B cell (primary cell): ENCODE results near the gene NUCB2. TPM values are rescaled to one million over a fixed set of nuclear protein-coding genes. Genes with fewer than 3 reads are reported as not detected.

Source experiments
- ATAC-seq: fragments of 200-7000 bp; cut with Tn5 transposase; one replicate; pipeline ENCODE4 v1.10.0; 2021; ENCODE audit warnings: low read depth, mild to moderate bottlenecking, moderate number of reproducible peaks, moderate library complexity
- CTCF ChIA-PET: fragments of 350-600 bp; sonication (Branson Sonifier 250); formaldehyde crosslinking; loops from one replicate; lab custom pipeline; 2021; ENCODE audit warnings: antibody characterized with exemption, inconsistent platforms; lab: Charles Lee
- POLR2A ChIA-PET: fragments of 350-600 bp; sonication (Branson Sonifier 250); formaldehyde crosslinking; loops from one replicate; lab custom pipeline; 2021; ENCODE audit warnings: antibody characterized with exemption; lab: Charles Lee
- DNase-seq: peaks from one replicate; pipeline ENCODE4 v3.0.0; 2013
- H2AFZ ChIP-seq: 2 replicates; pipeline ENCODE4 v1.6.1; 2012; ENCODE audit warnings: mild to moderate bottlenecking, low read depth, low read length; ENCODE audit not compliant: insufficient read depth, poor library complexity, severe bottlenecking
- H3K27ac ChIP-seq, 2 donors: 1 replicate in 1 of 2; 2 replicates in 1 of 2; pipeline ENCODE4 v1.5.1; 2012 to 2013; ENCODE audit warnings: low read length in 2 of 2, mild to moderate bottlenecking in 2 of 2, moderate library complexity in 1 of 2
- H3K27me3 ChIP-seq, 4 experiments: fragments of 200-600 bp in 1 of 4; sonication (generic) in 1 of 4; replicated peaks in 1 of 4; 1 replicate in 2 of 4; 2 replicates in 2 of 4; pipeline versions ENCODE4 v1.6.1 to v1.7.0; 2013 to 2016; ENCODE audit warnings: low read length in 3 of 4, mild to moderate bottlenecking in 2 of 4, mixed read lengths in 1 of 4, moderate library complexity in 1 of 4; ENCODE audit not compliant: insufficient read depth in 4 of 4, control insufficient read depth in 3 of 4; ENCODE audit errors: control extremely low read depth in 1 of 4
- H3K36me3 ChIP-seq, 2 experiments: replicated peaks in 1 of 2; 1 replicate in 1 of 2; 2 replicates in 1 of 2; pipeline versions ENCODE4 v1.6.1 to v1.7.1; 2013; ENCODE audit warnings: low read length in 1 of 2; ENCODE audit not compliant: insufficient read depth in 2 of 2, control insufficient read depth in 1 of 2; ENCODE audit errors: control extremely low read depth in 1 of 2, extremely low read depth in 1 of 2
- H3K4me1 ChIP-seq, 2 donors: fragments of 200-600 bp in 1 of 2; sonication (generic) in 1 of 2; 1 replicate in 1 of 2; 2 replicates in 1 of 2; pipeline versions ENCODE4 v1.5.1 to v1.6.1; 2013 to 2017; ENCODE audit warnings: low read length in 2 of 2; ENCODE audit not compliant: control insufficient read depth in 2 of 2, insufficient read depth in 2 of 2
- H3K4me2 ChIP-seq: replicated peaks from 2 replicates; pipeline ENCODE3; 2012; ENCODE audit warnings: mild to moderate bottlenecking, low read depth, low read length; ENCODE audit not compliant: poor library complexity, severe bottlenecking
- H3K4me3 ChIP-seq, 5 experiments: fragments of 200-600 bp in 1 of 5; sonication (generic) in 1 of 5; 1 replicate in 3 of 5; 2 replicates in 2 of 5; pipeline versions ENCODE4 v1.5.1 to v1.7.0; 2011 to 2016; ENCODE audit warnings: low read length in 4 of 5, mild to moderate bottlenecking in 4 of 5, low read depth in 2 of 5, control low read depth in 1 of 5, moderate library complexity in 1 of 5; ENCODE audit not compliant: insufficient read depth in 1 of 5; ENCODE audit errors: control extremely low read depth in 1 of 5, extremely low read depth in 1 of 5
- H3K79me2 ChIP-seq: fragments of 200-600 bp; sonication (generic); one replicate; pipeline ENCODE4 v1.6.0; 2016; ENCODE audit warnings: low read length; ENCODE audit not compliant: control insufficient read depth, insufficient read depth
- H3K9ac ChIP-seq: fragments of 200-600 bp; sonication (generic); 2 replicates; pipeline ENCODE4 v1.6.1; 2017; ENCODE audit warnings: mild to moderate bottlenecking, low read length, moderate library complexity
- H3K9me3 ChIP-seq, 3 donors: one replicate each; pipeline versions ENCODE4 v1.6.1 to v1.7.1; 2013; ENCODE audit warnings: low read length in 2 of 3; ENCODE audit not compliant: control insufficient read depth in 2 of 3, insufficient read depth in 1 of 3; ENCODE audit errors: control extremely low read depth in 1 of 3
- H4K20me1 ChIP-seq: 2 replicates; pipeline ENCODE4 v1.6.0; 2012; ENCODE audit warnings: mild to moderate bottlenecking, low read length; ENCODE audit not compliant: insufficient read depth, control insufficient read depth, poor library complexity, severe bottlenecking
- H3K27ac Mint-ChIP-seq: one replicate; pipeline ENCODE4 v1.8.0; 2021; ENCODE audit warnings: mixed read lengths
- H3K27me3 Mint-ChIP-seq: one replicate; pipeline ENCODE4 v1.8.0; 2021; ENCODE audit warnings: mixed read lengths
- H3K4me1 Mint-ChIP-seq: one replicate; pipeline ENCODE4 v1.8.0; 2021; ENCODE audit warnings: mixed read lengths
- H3K4me3 Mint-ChIP-seq: one replicate; pipeline ENCODE4 v1.8.0; 2021; ENCODE audit warnings: mixed read lengths
- H3K9me3 Mint-ChIP-seq: one replicate; pipeline ENCODE4 v1.8.0; 2022; ENCODE audit warnings: mixed read lengths; ENCODE audit not compliant: insufficient read depth
- EZH2 ChIP-seq: IDR thresholded peaks from 2 replicates; pipeline ENCODE4 v1.6.1; 2012; ENCODE audit warnings: borderline replicate concordance, low read depth, mild to moderate bottlenecking, moderate library complexity, low read length; ENCODE audit not compliant: insufficient read depth, poor library complexity, severe bottlenecking
- WGBS: methylation state at CpG from one replicate; pipeline ENCODE4 v1.1.5; 2013; ENCODE audit warnings: missing lambda C conversion rate; ENCODE audit not compliant: insufficient coverage; 5-methylcytosine and 5-hydroxymethylcytosine counted together
- intact Hi-C: fragments of 100-400 bp; cut with micrococcal nuclease; formaldehyde crosslinking; loops from one replicate; pipeline ENCODE4 v1.10.0; 2022
- polyA plus RNA-seq: library from polyadenylated mRNA; depleted of rRNA; stranded (reverse); fragments of >200 nt; gene quantifications from 2 replicates; pipeline ENCODE4 v1.2.3, GENCODE V29; 2012
- total RNA-seq, 2 donors: library from RNA; stranded (reverse); fragments of 120-200 nt in 1 of 2; gene quantifications; 1 replicate in 1 of 2; 2 replicates in 1 of 2; pipeline versions ENCODE4 v1.2.3 to v1.2.4, GENCODE V29; 2013 to 2022
- TF ChIP-seq, protein P1 (sequence below): fragments of 200-600 bp; IDR thresholded peaks from one replicate; pipeline ENCODE4 v1.8.0; 2022; ENCODE audit warnings: antibody characterized with exemption, mild to moderate bottlenecking

Gene NUCB2
- total and polyA plus RNA-seq, 2 donors (not counting 1 experiment from before 2014, with no cell fraction given), result 1.8 to 6.8 TPM

DNA sequence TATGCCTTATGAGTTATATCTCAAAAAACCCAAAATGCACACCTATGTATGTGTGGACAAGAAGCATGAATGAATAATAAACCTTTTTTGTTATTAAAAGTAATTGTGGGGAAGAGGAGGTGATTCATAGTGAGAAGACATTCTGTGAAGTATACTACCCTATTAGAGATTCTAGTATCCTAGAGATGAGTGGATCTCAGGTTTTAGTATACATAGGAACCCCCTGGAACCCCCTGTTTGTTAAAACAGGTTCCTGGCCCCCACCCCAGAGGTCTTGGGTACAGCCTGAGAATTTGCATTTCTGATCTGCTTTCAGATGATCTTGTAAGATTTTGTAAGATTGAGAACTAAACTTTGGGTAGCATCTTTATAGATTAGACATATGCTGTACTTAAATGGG, 17.5 kb downstream of the NUCB2 start:
- DNase-seq (no peak), ATAC-seq (no peak)
- intact Hi-C loops, result no loop called here
- H3K27ac ChIP-seq, result no peak overlapping the region
- H3K4me3 Mint-ChIP-seq, result no peak overlapping the region
- no peak overlapping the region for H3K4me3 ChIP-seq
- H3K9me3 Mint-ChIP-seq, result no peaks in the 10 kb centered on the region
- peaks cover 0 to 3% of the 10 kb centered on the region in 2 experiments for H3K36me3 ChIP-seq
- no peaks in the 10 kb centered on the region for H3K27me3 Mint-ChIP-seq
- H3K27ac Mint-ChIP-seq, result no peak overlapping the region
- H3K4me1 Mint-ChIP-seq, result peaks cover 4% of the 10 kb centered on the region
- H3K4me2 ChIP-seq, result no peak overlapping the region
- no peaks in the 10 kb centered on the region for H4K20me1 ChIP-seq
- POLR2A ChIA-PET, result no interaction called here
- H2AFZ ChIP-seq, result no peak overlapping the region
- H3K9me3 ChIP-seq, result no peaks in the 10 kb centered on the region
- TF ChIP-seq, protein P1, sequence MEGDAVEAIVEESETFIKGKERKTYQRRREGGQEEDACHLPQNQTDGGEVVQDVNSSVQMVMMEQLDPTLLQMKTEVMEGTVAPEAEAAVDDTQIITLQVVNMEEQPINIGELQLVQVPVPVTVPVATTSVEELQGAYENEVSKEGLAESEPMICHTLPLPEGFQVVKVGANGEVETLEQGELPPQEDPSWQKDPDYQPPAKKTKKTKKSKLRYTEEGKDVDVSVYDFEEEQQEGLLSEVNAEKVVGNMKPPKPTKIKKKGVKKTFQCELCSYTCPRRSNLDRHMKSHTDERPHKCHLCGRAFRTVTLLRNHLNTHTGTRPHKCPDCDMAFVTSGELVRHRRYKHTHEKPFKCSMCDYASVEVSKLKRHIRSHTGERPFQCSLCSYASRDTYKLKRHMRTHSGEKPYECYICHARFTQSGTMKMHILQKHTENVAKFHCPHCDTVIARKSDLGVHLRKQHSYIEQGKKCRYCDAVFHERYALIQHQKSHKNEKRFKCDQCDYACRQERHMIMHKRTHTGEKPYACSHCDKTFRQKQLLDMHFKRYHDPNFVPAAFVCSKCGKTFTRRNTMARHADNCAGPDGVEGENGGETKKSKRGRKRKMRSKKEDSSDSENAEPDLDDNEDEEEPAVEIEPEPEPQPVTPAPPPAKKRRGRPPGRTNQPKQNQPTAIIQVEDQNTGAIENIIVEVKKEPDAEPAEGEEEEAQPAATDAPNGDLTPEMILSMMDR, result no peak
- no peak for TF ChIP-seq EZH2
- no peaks in the 10 kb centered on the region for H3K4me1 ChIP-seq
- CTCF ChIA-PET, result no interaction called here
- H3K9ac ChIP-seq, result no peak overlapping the region
- no peaks in the 10 kb centered on the region for H3K79me2 ChIP-seq
- H3K27me3 ChIP-seq, result no peaks in the 10 kb centered on the region

DNA sequence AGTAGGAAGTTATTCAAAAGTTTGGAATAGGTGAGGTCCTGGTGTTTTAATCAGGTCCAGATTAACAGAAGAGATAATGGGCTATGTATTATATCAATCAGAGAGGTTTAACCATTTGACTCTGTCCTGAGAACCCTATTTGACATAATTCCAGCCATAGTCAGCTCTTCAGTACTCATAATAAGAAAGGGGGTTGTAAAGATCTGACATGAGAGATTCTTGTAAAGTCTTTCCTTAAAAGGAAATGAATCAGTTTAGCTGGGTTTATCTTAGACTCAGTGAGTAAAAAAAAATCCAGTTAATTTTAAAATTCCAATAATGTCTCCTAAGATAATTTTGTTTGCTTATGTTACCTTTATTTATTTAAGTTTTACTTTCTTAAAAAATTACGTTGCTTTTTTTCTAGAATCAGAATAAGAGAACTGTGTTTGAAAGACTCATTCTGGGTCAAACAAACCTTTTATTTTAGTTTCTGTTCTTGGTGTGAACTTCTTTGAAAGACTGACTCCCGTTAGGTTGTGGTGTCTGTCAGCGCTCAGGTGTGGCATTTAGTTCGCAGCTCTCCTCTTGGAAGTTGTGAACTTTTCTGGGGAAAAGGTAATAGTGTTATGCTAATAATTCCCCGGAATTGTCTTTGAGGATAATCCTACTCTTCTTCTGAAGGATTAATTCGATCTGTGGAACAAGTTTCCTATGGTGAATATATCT, 20.5 kb downstream of the NUCB2 start:
- H3K27me3 ChIP-seq, result no peaks in the 10 kb centered on the region
- WGBS, result 76% methylated on average over 4 of the region's 6 CpGs
- Mint-ChIP-seq H3K9me3 (no peaks in the 10 kb centered on the region), H3K27me3 (no peaks in the 10 kb centered on the region), H3K4me1 (peaks cover 4% of the 10 kb centered on the region), H3K27ac (no peak overlapping the region), H3K4me3 (no peak overlapping the region)
- no peaks in the 10 kb centered on the region for H3K9me3 ChIP-seq
- ChIA-PET CTCF (no interaction called here), POLR2A (no interaction called here)
- peaks cover 0 to 4% of the 10 kb centered on the region in 2 experiments for H3K36me3 ChIP-seq
- intact Hi-C loops, result no loop called here
- H3K27ac ChIP-seq, result no peak overlapping the region
- H3K4me1 ChIP-seq, result no peaks in the 10 kb centered on the region
- ATAC-seq (no peak), DNase-seq (no peak)
- H3K4me2 ChIP-seq, result no peak overlapping the region
- no peak for TF ChIP-seq EZH2
- TF ChIP-seq, protein P1, result no peak
- H4K20me1 ChIP-seq, result no peaks in the 10 kb centered on the region
- H3K9ac ChIP-seq, result no peak overlapping the region
- H3K4me3 ChIP-seq, result no peak overlapping the region
- no peak overlapping the region for H2AFZ ChIP-seq
- no peaks in the 10 kb centered on the region for H3K79me2 ChIP-seq
